Putamen (tissue), 1 donor: ENCODE measurements around the gene SLC1A6.
"Not testable (repeated sequence)": the region's sequence is repeated elsewhere in the genome, so short reads cannot be mapped to it uniquely, and the experiment has no call there.

Source experiments
- DNase-seq: peaks from one replicate; pipeline ENCODE4 v3.0.0-alpha.2; 2016; ENCODE audit warnings: low spot score

SLC1A6 gene

GRCh38 chr19:14957464-14957863 is 22.2 kb downstream of the SLC1A6 start:
- DNase-seq = no peak

- DNase-seq = no peak
Measured at GRCh38 chr19:14954071-14954655, 25.5 kb downstream of the SLC1A6 start.

GRCh38 chr19:14952767-14953166 is 26.9 kb downstream of the SLC1A6 start:
- no peak for DNase-seq

GRCh38 chr19:14950421-14950820 is 29.2 kb downstream of the SLC1A6 start:
- DNase-seq = no peak

- DNase-seq = no peak
Measured at GRCh38 chr19:14949876-14950275, 29.8 kb downstream of the SLC1A6 start.

- DNase-seq = not testable (repeated sequence)
Measured at GRCh38 chr19:14949413-14949812, 30.3 kb downstream of the SLC1A6 start.

- no peak for DNase-seq
Measured at GRCh38 chr19:14944456-14944855, 35.2 kb downstream of the SLC1A6 start.

- peak; percentile 37 for DNase-seq
Measured at GRCh38 chr19:14943601-14944000, 36.1 kb downstream of the SLC1A6 start.

GRCh38 chr19:14941189-14941588 is 38.5 kb downstream of the SLC1A6 start, which contains the start of gene OR7C2:
Gene OR7C2, plus strand, starts transcription at chr19:14941489. Its CDS starts 0 bp downstream, at chr19:14941489.
- DNase-seq = no peak

GRCh38 chr19:14940266-14940665 is 39.4 kb downstream of the SLC1A6 start:
- no peak for DNase-seq

- no peak for DNase-seq
Measured at GRCh38 chr19:14933506-14933905, 46.2 kb downstream of the SLC1A6 start.

- peak; percentile 2 for DNase-seq
Measured at GRCh38 chr19:14916848-14917247, 62.8 kb downstream of the SLC1A6 start.

GRCh38 chr19:14915116-14915515 is 64.5 kb downstream of the SLC1A6 start:
- DNase-seq = no peak

- no peak for DNase-seq
Measured at GRCh38 chr19:14906711-14907110, 73.0 kb downstream of the SLC1A6 start.

GRCh38 chr19:14901675-14902260 is 77.9 kb downstream of the SLC1A6 start:
- DNase-seq = no peak
